ENCODE data around the gene FAAP20.

DNA sequence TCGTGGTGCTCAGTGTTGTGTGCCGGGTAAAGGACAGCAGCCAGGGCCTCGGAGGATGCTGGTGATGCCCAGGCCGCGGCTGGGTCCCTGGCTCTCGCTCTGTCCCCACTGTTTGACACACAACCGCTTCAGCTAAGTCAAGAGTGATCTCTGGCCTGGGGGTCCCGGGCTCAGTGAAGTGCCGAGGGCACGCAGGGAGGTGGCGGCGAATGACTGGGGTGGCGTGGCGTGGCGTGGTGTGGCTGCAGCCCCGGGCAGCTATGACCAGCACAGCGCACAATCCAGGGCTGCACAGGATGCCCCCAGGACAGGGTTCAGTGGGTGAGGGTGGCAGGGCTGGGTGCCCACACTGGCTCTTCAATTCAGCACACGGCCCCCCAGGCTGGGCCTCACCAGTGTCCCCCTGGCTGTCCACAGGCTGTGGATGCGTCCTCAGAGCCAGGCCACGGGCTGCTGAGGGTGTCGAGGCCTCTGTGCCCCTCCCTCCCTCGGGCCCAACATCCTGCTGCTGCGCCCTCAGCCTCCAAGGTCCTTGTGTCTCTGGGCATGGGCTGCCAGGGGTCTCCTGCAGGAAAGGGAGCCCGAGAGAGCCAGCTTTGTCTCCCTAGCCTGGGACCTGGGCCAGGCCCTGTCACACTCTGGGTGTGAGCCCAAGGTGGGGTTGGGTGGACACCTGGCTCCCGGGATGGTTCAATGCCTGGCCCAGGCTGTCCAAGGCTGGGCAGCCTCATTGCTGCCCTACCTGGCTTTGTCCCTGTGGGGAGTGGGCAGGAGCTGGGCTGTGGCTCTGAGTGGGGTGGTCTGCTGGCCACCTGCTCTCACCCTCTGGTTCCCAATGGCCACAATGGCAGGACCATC lies 21.6 kb upstream of the FAAP20 start:
- TF ChIP-seq, protein P1, sequence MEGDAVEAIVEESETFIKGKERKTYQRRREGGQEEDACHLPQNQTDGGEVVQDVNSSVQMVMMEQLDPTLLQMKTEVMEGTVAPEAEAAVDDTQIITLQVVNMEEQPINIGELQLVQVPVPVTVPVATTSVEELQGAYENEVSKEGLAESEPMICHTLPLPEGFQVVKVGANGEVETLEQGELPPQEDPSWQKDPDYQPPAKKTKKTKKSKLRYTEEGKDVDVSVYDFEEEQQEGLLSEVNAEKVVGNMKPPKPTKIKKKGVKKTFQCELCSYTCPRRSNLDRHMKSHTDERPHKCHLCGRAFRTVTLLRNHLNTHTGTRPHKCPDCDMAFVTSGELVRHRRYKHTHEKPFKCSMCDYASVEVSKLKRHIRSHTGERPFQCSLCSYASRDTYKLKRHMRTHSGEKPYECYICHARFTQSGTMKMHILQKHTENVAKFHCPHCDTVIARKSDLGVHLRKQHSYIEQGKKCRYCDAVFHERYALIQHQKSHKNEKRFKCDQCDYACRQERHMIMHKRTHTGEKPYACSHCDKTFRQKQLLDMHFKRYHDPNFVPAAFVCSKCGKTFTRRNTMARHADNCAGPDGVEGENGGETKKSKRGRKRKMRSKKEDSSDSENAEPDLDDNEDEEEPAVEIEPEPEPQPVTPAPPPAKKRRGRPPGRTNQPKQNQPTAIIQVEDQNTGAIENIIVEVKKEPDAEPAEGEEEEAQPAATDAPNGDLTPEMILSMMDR (IDR thresholded peaks at IDR 0.05), result no peak
- TF ChIP-seq POLR2A (IDR thresholded peaks at IDR 0.05), result no peak
